ENCODE measurements around the gene TAF4. TPM values are rescaled to one million over a fixed set of nuclear protein-coding genes. Genes with fewer than 3 reads are reported as not detected.

Gene TAF4
- total and polyA plus RNA-seq, 7 donors: 3.6 to 13.3 (median 8.9) TPM

DNA sequence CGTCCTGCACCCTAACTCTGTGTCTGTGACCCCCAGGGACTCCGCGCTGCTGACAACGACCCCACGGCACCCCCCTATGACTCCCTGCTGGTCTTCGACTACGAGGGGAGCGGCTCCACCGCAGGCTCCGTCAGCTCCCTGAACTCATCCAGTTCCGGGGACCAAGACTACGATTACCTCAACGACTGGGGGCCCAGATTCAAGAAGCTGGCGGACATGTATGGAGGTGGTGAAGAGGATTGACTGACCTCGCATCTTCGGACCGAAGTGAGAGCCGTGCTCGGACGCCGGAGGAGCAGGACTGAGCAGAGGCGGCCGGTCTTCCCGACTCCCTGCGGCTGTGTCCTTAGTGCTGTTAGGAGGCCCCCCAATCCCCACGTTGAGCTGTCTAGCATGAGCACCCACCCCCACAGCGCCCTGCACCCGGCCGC, 129.0 kb downstream of the TAF4 start:
- H3K27me3 ChIP-seq: peaks cover 0 to 26% (median 12%) of the 10 kb centered on the region in 3 donors
- no peak overlapping the region for H3K27ac ChIP-seq
- DNase-seq: peak; percentile 53
- no peaks in the 10 kb centered on the region for H3K36me3 ChIP-seq
- 89 to 93% methylated on average over 29 of the region's 29 CpGs for WGBS, 2 donors
- H3K4me1 ChIP-seq: no peaks in the 10 kb centered on the region
- H3K4me3 ChIP-seq: no peak overlapping the region
- intact Hi-C loops (cut with DNase I): no loop called here
- H3K9me3 ChIP-seq: no peaks in the 10 kb centered on the region
- TF ChIP-seq, protein P1, sequence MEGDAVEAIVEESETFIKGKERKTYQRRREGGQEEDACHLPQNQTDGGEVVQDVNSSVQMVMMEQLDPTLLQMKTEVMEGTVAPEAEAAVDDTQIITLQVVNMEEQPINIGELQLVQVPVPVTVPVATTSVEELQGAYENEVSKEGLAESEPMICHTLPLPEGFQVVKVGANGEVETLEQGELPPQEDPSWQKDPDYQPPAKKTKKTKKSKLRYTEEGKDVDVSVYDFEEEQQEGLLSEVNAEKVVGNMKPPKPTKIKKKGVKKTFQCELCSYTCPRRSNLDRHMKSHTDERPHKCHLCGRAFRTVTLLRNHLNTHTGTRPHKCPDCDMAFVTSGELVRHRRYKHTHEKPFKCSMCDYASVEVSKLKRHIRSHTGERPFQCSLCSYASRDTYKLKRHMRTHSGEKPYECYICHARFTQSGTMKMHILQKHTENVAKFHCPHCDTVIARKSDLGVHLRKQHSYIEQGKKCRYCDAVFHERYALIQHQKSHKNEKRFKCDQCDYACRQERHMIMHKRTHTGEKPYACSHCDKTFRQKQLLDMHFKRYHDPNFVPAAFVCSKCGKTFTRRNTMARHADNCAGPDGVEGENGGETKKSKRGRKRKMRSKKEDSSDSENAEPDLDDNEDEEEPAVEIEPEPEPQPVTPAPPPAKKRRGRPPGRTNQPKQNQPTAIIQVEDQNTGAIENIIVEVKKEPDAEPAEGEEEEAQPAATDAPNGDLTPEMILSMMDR (IDR thresholded peaks at IDR 0.05): no peak
- TF ChIP-seq POLR2AphosphoS5 (IDR thresholded peaks at IDR 0.05) (no peak), POLR2A (IDR thresholded peaks at IDR 0.05) (no peak), EP300 (IDR thresholded peaks at IDR 0.05) (no peak)

DNA sequence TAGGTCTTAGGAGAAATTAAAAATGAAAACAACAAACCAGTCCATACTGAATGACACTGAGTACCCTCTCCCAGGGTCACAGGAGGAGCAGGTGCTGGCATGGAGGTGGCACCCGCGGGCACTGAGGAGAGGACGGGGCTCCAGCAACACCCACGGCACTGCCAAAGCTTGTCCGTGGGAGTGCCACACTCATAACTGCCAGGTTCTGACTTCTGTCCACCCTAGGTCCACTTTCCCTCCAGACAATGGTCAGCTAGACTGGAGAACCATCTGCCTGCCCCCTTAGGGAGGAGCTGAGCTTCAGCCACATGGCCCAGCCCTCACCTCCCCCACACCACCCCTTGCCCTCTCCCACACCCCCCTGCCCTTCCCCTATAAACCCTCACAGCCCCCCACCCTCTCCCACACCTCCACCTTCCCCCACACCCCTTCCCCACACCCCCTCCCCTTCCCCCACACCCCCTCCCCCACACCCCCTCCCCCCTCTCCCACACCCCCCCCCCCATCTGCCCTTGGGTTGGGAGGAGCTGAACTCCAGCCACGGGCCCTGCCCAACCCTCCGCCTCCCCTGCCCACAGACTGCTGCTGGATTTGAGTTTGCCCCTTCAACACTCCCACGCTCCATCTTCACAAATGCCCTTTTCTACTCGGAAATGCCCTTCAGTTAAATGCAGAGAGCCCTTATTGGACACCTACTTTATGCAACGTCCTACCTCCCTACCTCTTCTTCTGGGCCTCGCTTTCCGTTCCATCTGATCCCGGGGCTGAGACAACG, 129.6 kb downstream of the TAF4 start:
- peak; percentile 21 for DNase-seq
- Histone ChIP-seq H3K9me3 (no peaks in the 10 kb centered on the region), H3K4me3 (no peak overlapping the region), H3K27ac (no peak overlapping the region), H3K36me3 (no peaks in the 10 kb centered on the region), H3K27me3 (peaks cover 0 to 26% (median 12%) of the 10 kb centered on the region in 3 donors), H3K4me1 (no peaks in the 10 kb centered on the region)
- 80 to 84% methylated on average over 14 of the region's 14 CpGs for WGBS, 2 donors
- TF ChIP-seq EP300 (IDR thresholded peaks at IDR 0.05) (no peak), POLR2A (IDR thresholded peaks at IDR 0.05) (no peak), POLR2AphosphoS5 (IDR thresholded peaks at IDR 0.05) (no peak)
- TF ChIP-seq, protein P1 (IDR thresholded peaks at IDR 0.05): no peak
- intact Hi-C loops (cut with DNase I): no loop called here

DNA sequence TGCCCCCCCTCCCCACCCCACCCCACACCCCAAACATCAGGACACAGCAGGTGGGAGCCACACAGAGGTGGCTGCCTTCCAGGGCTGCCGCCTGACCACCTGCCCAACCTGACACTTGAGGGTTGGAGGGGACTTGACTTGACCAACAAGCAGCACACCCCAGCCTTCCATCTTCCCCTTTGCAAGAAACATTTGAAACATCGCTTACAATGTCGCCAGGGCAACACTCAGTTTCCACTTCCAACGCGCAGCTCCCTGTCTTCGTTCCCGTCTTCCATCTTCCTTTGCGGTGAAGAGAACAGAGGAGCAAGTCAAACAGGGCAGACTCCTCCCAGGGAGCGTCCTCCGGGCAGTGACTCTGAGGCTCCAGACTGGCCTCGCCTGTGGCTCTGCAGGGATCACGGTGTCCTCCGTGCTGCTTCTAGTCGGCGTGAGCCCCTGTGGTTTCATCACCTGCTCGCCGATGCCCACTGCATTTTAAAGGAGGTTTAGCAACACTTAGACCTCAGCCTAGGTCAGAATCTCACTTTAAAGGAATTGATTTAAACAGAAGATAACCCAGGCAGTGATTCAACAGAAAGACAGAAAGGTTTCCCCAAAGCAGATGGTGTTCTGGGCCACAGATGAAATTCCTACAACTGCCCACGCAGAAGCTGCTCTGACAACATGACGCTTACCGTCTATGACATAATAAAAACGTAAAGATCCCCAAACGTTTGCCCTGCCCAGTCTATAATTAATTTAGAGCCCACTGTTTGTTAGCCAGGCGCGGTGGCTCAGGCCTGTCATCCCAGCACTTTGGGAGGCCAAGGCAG, 130.8 kb downstream of the TAF4 start:
- Histone ChIP-seq H3K9me3 (no peaks in the 10 kb centered on the region), H3K27me3 (peaks cover 0 to 26% (median 12%) of the 10 kb centered on the region in 3 donors), H3K4me3 (no peak overlapping the region), H3K36me3 (no peaks in the 10 kb centered on the region), H3K27ac (no peak overlapping the region), H3K4me1 (no peaks in the 10 kb centered on the region)
- TF ChIP-seq EP300 (IDR thresholded peaks at IDR 0.05) (no peak), POLR2A (IDR thresholded peaks at IDR 0.05) (no peak), POLR2AphosphoS5 (IDR thresholded peaks at IDR 0.05) (no peak)
- TF ChIP-seq, protein P1 (IDR thresholded peaks at IDR 0.05): no peak
- intact Hi-C loops (cut with DNase I): no loop called here
- DNase-seq: peak; percentile 25
- WGBS, 2 donors: 65 to 67% methylated on average over 24 of the region's 24 CpGs

DNA sequence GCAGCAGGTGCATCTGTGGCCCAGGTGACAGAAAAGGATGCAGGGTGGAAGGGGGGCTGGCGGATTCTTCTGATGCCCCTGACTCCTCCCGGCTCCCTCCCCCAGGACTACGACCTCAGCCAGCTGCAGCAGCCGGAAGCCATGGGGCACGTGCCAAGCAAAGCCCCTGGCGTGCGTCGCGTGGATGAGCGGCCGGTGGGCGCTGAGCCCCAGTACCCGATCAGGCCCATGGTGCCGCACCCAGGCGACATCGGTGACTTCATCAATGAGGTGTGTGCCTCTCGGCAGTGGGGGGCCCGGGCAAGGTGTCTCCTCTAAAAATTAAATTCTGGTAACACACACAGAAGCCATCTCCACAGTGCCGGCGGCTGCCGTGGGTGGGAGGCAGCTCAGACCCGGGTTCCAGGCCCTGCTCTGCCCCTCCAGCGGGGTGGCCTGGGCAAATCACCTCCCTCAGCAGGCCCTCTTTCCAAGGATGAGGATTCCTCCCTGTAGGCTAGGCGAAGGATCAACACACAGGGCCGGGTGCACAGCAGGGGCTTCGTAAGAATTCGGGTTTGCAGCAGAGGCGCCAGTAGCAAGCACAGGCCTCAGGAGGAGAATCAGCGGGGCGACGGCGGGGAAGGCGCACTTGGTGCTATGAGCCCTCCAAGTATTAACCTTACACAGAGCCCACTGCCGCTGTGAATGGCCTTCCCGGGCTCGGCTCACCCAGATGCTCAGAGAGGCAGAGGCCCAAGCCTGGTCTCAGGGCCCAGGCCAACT, 131.5 kb downstream of the TAF4 start:
- H3K9me3 ChIP-seq: no peaks in the 10 kb centered on the region
- no peak overlapping the region for H3K27ac ChIP-seq
- H3K4me1 ChIP-seq: no peaks in the 10 kb centered on the region
- intact Hi-C loops (cut with DNase I): no loop called here
- no peaks in the 10 kb centered on the region for H3K36me3 ChIP-seq
- peaks cover 0 to 26% (median 12%) of the 10 kb centered on the region in 3 donors for H3K27me3 ChIP-seq
- TF ChIP-seq POLR2A (IDR thresholded peaks at IDR 0.05) (no peak), POLR2AphosphoS5 (IDR thresholded peaks at IDR 0.05) (no peak), EP300 (IDR thresholded peaks at IDR 0.05) (no peak)
- TF ChIP-seq, protein P1 (IDR thresholded peaks at IDR 0.05): no peak
- H3K4me3 ChIP-seq: no peak overlapping the region
- 83 to 87% methylated on average over 36 of the region's 36 CpGs for WGBS, 2 donors
- DNase-seq: peak; percentile 40

Measured in sigmoid colon (tissue), 7 donors.